Fibroblast of mammary gland (primary cell): ENCODE results near the gene PHF2.

Experiments used
- DNase-seq: peaks from one replicate; pipeline ENCODE4 v3.0.0-alpha.2; 2010; ENCODE audit warnings: low read depth
- H3K4me3 ChIP-seq: 2 replicates; pipeline ENCODE4 v1.5.1; 2011; ENCODE audit warnings: low read depth, mild to moderate bottlenecking, low read length, moderate library complexity; ENCODE audit not compliant: control insufficient read depth
- CTCF ChIP-seq: conservative IDR thresholded peaks from 2 replicates; pipeline ENCODE4 v1.5.1; 2011; ENCODE audit warnings: low read depth, low read length, inconsistent platforms; ENCODE audit not compliant: control insufficient read depth, insufficient read depth

Gene PHF2

GRCh38 chr9:93552923-93553322 is 23.5 kb upstream of the PHF2 start:
- TF ChIP-seq CTCF: no peak
- H3K4me3 ChIP-seq: no peak overlapping the region
- DNase-seq: no peak

GRCh38 chr9:93555370-93555769 is 21.0 kb upstream of the PHF2 start:
- DNase-seq: no peak
- TF ChIP-seq CTCF: no peak
- no peak overlapping the region for H3K4me3 ChIP-seq

- no peak overlapping the region for H3K4me3 ChIP-seq
- no peak for DNase-seq
- no peak for TF ChIP-seq CTCF
Observed at GRCh38 chr9:93557366-93558137, 18.8 kb upstream of the PHF2 start.

- DNase-seq: no peak
- no peak for TF ChIP-seq CTCF
- H3K4me3 ChIP-seq: no peak overlapping the region
Observed at GRCh38 chr9:93558503-93558902, 17.9 kb upstream of the PHF2 start.

GRCh38 chr9:93560991-93561390 is 15.4 kb upstream of the PHF2 start:
- no peak for DNase-seq
- no peak for TF ChIP-seq CTCF

GRCh38 chr9:93562157-93562556 is 14.2 kb upstream of the PHF2 start:
- TF ChIP-seq CTCF: no peak
- DNase-seq: no peak

More at GRCh38 chr9:93560991-93561390, 15.4 kb upstream of the PHF2 start:
- H3K4me3 ChIP-seq: no peak overlapping the region

More at GRCh38 chr9:93562157-93562556, 14.2 kb upstream of the PHF2 start:
- no peak overlapping the region for H3K4me3 ChIP-seq
